GM12878 (cell line): ENCODE measurements around the gene ABHD17C.

Source experiments
- CTCF ChIP-seq, 3 experiments: IDR thresholded peaks in 2 of 3; conservative IDR thresholded peaks in 1 of 3; 2 replicates each; pipeline ENCODE4 v1.5.1; 2011; ENCODE audit warnings: low read depth in 3 of 3, low read length in 3 of 3, mild to moderate bottlenecking in 3 of 3, control low read depth in 2 of 3, moderate library complexity in 2 of 3, inconsistent platforms in 1 of 3, mixed read lengths in 1 of 3; ENCODE audit not compliant: control insufficient read depth in 2 of 3, insufficient read depth in 1 of 3; ENCODE audit errors: extremely low read depth in 1 of 3
- KAT2A ChIP-seq: conservative IDR thresholded peaks from 2 replicates; pipeline ENCODE4 v1.6.1; 2011; ENCODE audit warnings: low read depth, low read length; ENCODE audit not compliant: control insufficient read depth
- MXI1 ChIP-seq: fragments of 150-350 bp; IDR thresholded peaks from 2 replicates; pipeline ENCODE4 v1.6.1; 2011; ENCODE audit warnings: low read depth, mild to moderate bottlenecking, inconsistent platforms, low read length, improper control_type of control experiment
- POLR2A ChIP-seq: IDR thresholded peaks from 2 replicates; pipeline ENCODE4 v1.6.1; 2011; ENCODE audit warnings: low read depth, mild to moderate bottlenecking, low read length

GRCh38 chr15:80769829-80770705 lies 75.0 kb downstream of the ABHD17C start:
- TF ChIP-seq POLR2A (no peak), CTCF (IDR thresholded peaks at IDR 0.05 in 2 of 3, conservative IDR thresholded peaks at IDR 0.05 in 1 of 3; ENCODE audit: control insufficient read depth in 2 of 3, extremely low read depth in 1 of 3, insufficient read depth in 1 of 3, low read depth in 3 of 3, low read length in 3 of 3) (no peak), MXI1 (no peak), KAT2A (no peak)
